Measurements from ENCODE around the gene CDK16.
"Not testable (repeated sequence)": the region's sequence is repeated elsewhere in the genome, so short reads cannot be mapped to it uniquely, and the experiment has no call there.

The CDK16 gene

DNA sequence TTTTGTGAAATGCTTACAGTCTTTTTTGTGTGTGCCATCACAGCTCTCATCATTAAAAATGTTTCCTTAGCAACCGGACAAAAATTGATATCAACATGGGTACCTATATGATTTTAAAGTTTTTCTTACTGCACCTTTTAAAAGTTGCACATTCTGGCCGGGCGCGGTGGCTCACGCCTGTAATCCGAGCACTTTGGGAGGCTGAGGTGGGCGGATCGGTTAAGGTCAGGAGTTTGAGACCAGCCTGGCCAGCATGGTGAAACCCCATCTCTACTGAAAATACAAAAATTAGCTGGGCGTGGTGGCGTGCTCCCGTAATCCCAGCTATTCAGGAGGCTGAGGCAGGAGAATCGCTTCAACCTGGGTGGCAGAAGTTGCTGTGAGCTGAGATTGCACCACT, 39.1 kb downstream of the CDK16 start:
- DNase-seq: not testable (repeated sequence)

DNA sequence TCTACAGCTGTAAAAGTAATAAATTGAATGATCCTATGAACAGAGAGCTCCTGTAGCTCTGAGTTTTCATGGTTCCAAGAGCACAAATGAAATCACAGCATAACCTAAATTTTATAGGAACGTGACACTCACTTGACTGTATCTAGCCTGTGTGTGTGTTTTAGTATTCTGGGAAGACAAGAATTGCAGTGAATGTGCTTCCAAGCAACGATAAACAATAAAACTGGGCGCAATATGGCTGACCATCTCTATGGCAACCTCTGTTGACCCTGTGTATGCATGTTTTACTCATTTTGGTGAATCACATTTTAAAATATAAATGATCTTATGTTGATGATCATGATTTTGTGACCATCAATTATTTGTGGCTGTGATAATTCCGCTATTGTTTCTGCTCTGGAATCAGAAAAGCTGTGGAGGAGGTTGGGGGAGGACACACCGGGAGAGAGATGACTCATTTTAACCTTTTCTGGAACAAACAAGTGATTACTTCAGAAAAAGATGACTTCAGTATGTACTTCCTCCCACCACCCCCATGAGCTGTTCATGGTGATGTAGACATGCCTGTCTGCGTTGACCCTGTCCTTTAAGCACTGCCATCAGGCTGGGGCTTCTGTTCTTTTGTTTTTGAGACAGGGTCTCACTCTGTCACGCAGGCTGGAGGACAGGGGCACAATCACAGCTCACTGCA, 46.1 kb downstream of the CDK16 start:
- DNase-seq: no peak

DNA sequence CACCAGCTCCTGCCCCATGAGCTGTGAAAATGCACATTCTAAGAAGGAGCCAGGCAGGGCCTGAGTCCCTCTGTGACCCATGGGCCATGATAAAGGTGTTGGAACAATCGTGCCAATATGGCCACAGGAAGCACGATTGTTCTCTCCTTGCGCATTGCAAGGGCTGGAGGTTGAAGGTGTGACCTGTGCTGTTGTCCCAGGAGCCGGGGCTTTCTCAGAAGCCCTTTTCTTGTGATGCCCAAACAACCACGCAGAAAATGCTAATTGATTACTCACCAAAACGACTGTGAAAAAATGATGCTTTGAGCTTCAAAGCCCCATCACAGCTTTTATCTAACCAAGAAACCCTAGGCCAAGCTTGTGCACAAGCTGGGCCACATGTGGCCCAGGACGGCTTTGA, 48.2 kb downstream of the CDK16 start:
- DNase-seq: no peak

DNA sequence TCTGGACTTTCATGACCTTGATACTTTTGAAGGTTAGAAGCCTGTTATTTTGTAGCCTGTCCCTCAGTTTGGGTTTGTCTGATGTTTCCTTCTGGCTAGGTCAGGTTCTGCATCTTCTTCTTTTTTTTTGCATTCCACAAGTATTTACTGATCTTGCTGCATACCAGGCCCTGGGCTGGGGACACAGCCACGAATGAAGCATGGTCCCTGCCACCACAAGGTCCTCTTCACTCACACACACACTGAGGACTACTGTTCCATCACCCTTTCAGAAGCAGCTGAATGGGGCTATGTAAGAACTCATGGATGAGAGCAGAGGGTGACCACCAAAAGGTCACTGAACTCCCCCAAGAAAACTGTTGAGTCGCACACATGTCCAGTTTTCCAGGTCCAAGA, 53.5 kb downstream of the CDK16 start:
- DNase-seq: no peak

DNA sequence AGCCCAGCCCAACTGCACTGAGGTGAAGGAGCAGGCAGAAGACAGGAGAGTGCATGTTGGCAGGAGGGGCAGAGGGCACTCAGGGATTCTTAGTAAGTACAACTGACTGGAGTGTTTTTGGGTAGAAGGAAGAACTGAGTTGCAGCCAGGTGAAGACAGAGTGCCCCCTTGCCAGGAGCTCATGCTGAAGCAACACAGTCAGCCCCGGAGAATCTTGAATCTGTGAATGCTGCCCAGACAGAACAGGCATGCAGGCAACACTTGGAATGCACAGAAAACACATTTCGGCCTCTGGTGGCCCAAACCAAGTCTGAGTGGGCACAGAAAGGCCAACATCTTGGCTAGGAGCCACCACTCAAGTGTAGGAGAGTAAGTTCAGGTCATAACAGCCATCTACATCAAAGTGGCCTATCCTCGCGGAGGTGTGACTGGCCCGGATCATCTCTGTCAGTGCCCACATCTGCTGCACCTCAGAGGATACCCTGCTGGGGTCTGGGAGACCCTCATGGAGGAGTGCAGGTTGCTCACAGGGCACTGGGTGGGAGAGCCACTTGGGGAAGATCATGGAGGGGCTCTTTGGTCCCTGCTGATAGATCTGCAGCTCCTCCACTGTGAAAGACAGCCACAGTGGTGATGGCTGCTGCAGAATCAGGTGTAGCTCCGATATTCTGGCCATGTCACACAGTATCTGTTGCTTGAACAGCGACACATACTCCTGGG, 54.7 kb downstream of the CDK16 start:
- no peak for DNase-seq

DNA sequence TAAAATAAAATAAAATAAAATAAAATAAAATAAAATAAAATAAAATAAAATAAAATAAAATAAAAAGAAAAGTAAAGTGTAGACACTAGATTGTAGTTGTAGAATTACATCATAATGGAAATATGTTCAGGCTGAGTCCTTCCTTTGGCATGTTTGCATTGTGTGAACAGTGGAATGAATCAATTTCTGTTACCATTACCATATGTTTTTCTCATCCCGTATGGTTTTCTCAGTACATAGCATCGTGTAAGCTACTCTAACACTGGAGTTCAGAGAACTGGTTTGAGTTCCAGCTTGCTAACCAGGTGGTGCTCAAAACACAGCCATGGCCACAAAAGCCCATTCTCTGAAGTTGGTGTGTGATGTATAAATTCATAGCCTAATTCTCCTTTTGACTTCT, 60.2 kb downstream of the CDK16 start:
- DNase-seq: no peak
